ENCODE measurements around the gene RMP24.
A peak's percentile ranks its signal among the peaks of the same experiment; 100 is the strongest.
"Not testable (repeated sequence)": the region's sequence is repeated elsewhere in the genome, so short reads cannot be mapped to it uniquely, and the experiment has no call there.

The RMP24 gene

DNA sequence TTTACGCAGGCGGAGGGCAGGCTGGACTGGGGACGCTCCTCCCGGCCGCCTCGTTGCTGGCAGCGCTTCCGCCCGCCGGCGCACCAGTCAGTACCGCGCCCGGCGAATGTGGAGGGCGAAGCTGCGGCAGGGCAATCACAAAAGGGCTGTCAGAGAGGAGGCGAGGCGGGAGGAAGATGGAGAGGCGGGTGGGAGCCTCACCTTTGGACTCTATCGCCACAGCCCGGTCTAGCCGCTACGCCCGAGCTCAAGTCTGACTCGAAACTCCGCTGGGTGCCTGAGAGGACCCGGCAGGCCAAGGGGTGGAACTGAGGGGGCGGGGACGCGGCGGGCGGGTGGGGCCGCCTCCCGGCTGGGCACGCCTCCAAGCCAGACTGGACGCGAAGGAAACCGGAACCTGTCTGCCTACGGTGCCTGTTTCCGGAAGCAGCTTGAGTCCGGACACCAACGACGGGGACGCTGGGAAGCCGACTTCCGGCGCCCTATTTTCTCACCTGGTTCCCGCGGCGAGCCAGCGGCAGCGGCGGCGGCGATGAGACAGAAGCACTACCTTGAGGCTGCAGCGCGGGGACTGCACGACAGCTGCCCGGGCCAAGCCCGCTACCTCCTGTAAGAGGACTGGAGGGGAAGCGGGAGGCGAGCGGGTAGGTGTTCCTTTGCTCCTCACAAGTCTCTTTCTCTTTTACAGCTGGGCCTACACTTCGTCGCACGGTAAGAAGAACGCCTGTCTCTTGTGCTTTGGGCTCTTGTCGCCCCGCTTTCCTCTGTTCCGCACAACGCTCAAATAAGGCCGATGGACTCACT is at the start of gene RMP24:
TSS of gene RMP24 (plus strand) at position 483 of the 804 bp plus-strand sequence.
- peak; percentile 89 for DNase-seq (ENCODE audit: low spot score)

- DNase-seq (ENCODE audit: low spot score): no peak
These were observed 48.4 kb upstream of the RMP24 start for GRCh38 chr18:35923939-35924684.

GRCh38 chr18:35926884-35927283 is 45.6 kb upstream of the RMP24 start:
- no peak for DNase-seq (ENCODE audit: low spot score)

- DNase-seq (ENCODE audit: low spot score): no peak
These were observed 45.0 kb upstream of the RMP24 start for GRCh38 chr18:35927430-35927829.

DNA sequence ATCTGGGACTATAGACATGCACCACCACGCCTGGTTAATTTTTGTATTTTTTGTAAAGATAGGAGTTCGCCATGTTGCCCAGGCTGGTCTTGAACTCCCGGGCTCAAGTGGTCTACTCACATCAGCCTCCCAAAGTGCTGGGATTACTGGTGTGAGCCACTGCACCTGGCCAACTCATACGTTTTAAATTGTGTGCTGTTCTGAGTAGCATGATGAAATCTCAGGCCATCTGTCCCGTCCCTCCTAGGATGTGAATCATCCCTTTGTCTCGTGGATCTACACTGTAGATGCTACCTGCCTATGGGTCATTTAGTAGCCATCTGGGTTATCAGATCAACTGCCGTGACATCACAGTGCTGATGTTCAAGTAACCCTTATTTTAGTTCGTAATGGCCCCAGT is 38.5 kb upstream of the RMP24 start:
- peak; percentile 89 for DNase-seq (ENCODE audit: low spot score)

DNA sequence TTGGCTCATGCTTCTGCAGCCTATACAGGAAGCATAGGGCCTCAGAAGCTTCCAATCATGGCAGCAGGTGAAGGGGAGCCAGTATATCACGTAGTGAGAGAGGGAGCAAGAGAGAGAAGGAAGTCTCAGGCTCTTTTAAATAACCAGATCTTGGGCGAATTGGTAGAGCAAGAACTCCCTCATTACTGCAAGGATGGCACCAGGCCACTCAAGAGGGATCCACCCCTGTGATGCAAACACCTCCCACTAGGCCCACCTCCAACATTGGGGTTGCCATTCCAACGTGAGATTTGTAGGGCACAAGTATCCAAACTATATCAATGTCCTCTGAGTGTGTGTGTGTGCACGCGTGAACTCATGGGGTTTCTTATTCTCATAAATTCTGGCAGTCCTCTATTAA is 37.6 kb upstream of the RMP24 start:
- no peak for DNase-seq (ENCODE audit: low spot score)

DNA sequence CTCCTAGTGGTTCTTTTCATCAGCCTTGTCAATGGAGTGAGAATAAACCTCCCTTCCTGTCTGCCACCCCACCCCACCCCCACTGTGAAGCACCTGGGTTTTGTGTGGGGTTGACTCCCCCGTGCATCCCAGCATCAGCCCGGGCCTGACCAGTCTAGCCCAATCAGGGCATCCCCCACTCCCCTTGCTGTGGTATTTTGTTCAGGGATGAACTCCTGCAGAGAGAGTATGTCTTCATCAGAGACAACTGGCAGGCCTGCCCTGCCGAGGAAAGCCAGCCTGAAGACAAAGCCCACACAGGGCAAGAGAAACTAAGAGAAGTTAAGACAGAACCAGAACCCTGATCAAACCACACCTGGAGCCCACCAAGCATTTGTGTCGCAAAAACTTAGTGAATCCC is 36.7 kb upstream of the RMP24 start:
- DNase-seq (ENCODE audit: low spot score): no peak

GRCh38 chr18:35936951-35937350 is 35.5 kb upstream of the RMP24 start:
- DNase-seq (ENCODE audit: low spot score): no peak

- peak; percentile 32 for DNase-seq (ENCODE audit: low spot score)
These were observed 34.3 kb upstream of the RMP24 start for GRCh38 chr18:35938158-35938557.

DNA sequence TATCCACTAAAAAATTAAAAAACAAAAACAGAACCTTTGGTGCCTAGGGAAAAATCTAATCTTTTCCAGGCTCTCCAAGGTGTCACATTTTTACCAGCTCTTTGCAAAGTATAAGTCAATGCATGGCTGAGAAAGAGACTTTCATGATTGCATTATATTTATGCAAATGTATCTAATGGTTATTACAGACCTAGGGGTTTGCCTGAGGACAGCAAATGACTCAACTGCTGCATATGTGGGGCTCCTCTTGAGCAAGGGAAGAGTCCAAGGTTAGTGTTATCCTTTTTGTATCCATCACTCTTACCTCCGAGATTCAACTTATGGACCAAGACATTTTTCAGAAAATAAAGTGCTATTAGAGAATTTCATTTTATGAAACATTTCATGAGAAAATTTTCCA is 33.9 kb upstream of the RMP24 start:
- DNase-seq (ENCODE audit: low spot score): no peak

DNA sequence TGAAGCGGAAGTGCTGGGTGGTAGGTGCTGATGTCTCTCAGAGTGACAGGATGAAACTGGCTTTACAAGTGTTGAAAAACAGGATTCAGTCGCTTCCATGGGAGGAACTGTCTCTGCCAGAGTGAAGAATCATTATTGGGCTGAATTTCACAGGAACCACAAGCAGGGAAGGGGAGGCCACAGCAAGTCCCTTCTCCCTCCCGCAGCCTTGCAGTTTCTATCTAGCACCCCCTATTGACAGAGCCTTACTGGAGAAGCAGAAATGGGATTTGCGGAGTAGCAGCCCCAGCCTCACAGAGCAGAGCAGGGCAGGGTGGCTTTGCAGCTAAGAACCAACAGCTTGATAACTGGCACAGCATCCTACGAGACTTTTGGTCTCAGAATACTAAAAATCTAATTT is 33.3 kb upstream of the RMP24 start:
- no peak for DNase-seq (ENCODE audit: low spot score)

DNA sequence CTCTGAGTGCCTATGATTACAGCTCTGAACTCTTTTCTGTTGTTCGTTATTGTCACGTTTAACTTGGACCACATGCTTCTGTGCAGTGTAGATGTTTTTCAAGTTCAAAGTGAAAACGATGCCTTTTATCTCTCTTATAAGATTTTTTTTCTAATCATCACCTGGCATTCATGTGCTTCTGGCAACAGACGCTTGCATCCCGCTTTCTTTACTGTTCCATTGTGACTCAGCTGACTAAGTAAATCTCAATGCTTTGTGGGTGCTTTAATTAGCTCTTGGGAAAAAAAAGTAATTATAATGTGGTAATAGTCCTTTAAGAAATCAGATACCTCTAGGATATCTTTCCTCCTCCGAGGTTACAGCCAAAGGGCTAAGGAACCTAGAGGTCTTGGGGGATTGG is 31.2 kb upstream of the RMP24 start:
- DNase-seq (ENCODE audit: low spot score): no peak

DNA sequence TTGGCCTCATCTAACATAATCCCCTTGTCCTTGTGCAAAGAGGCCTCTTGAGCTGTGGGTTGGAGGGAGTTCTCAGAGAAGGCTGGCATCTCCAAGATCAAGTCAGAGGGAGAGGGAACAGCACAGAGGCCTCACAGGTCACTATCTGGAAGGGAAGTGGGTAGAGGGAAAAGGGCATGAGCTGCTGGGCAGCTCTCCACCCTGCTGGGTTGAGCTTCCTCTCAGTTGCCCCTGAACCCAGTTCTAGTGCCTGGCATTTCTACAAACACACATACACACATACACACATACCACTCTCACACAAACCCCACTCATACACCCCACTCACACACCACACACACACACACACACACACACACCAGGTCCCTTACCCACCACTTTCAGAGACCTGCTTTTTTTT is 30.3 kb upstream of the RMP24 start:
- no peak for DNase-seq (ENCODE audit: low spot score)

DNA sequence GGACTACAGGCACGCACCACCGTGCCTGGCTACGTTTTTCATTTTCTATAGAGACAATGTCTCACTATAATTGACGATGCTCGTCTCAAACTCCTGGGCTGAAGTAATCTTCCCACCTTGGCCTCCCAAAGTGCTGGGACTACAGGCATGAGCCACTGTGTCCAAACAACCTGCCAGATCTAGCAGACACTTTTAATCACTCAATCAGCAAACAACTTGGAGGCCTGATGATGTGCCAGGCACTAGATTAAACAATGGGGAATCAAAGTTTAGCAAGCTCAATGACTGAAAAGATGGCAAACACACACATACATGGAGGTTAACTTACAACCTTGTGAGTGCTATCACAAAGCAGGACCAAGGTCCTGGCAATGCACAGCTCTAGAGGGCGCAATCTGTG is 29.8 kb upstream of the RMP24 start:
- DNase-seq (ENCODE audit: low spot score): no peak

DNA sequence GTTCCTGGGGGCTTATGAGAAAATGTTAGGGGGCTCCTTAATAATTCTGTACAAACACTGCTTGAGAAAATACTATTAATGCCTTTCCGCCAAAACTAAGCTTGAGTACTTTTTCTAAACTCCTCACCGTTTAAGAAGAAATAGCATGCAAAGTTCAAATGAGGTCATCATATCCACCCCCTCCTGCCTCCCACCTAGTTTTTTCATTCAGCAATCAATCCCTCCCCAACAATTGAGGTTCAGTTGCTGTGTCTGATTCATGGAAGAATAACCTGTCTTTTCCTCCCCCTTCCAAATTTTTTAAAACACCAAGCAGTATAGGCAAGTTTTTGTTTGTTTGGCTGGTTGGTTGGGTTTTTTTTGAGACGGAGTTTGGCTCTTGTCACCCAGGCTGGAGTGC is 24.4 kb upstream of the RMP24 start:
- no peak for DNase-seq (ENCODE audit: low spot score)

- no peak for DNase-seq (ENCODE audit: low spot score)
These were observed 23.4 kb upstream of the RMP24 start for GRCh38 chr18:35949090-35949489.

- DNase-seq (ENCODE audit: low spot score): peak; percentile 33
These were observed 22.4 kb upstream of the RMP24 start for GRCh38 chr18:35949903-35950627.

DNA sequence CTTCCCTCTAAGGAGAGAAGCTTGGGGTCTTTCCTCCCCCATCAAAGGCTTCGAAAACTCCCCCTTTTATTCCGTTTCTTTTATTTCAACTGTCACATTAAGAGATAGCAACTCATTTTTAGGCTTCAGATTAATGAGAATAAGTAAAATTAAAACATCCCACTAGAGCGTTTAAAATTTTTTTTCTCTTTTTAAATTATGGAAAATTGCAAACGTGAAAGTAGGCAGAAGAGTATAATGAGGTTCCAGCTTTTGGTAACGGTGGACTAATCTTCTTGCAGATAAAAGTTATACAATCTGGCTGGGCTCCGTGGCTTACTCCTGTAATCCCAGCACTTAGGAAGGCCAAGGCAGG is 21.9 kb upstream of the RMP24 start:
- DNase-seq (ENCODE audit: low spot score): no peak

- DNase-seq (ENCODE audit: low spot score): no peak
These were observed 18.8 kb upstream of the RMP24 start for GRCh38 chr18:35953688-35954087.

DNA sequence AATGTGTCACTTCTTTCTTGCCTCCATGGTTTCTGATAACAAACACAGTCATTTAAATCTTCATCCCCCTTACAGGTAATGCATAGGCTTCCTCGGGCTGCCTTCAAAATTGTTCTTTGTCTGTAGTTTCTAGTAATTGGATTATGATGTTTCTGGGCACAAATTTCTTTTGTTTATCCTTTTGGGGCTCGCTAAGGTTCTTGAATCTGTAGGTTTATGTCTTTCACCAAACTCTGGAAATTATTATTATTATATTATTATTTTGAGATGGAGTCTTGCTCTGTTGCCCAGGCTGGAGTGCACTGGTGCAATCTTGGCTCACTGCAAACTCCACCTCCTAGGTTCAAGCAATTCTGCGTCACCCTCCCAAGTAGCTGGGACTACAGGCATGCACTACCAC is 16.3 kb upstream of the RMP24 start:
- DNase-seq (ENCODE audit: low spot score): no peak

DNA sequence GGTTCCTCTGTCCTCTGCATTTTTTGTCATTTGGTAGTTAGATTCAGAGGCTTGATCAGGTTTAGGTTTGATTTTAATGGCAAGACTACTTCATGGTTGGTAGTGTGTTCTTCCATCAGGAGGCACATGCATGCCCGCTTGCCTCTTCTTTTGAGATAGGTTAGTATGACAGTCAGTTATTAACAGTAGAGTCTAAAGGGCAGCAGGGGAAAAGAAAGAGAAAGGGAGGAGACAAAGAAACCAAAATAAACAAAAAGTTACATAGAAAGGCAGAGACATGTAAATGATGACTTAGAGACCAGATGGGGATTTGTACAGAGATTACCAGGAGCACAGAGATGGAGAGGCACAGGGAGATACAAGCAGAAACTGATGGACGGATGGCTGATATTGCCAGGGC is 10.2 kb upstream of the RMP24 start:
- DNase-seq (ENCODE audit: low spot score): no peak

GRCh38 chr18:35964319-35964718 is 8.2 kb upstream of the RMP24 start:
- DNase-seq (ENCODE audit: low spot score): no peak

GRCh38 chr18:35967866-35968265 is 4.6 kb upstream of the RMP24 start:
- DNase-seq (ENCODE audit: low spot score): not testable (repeated sequence)
